K562 (cell line): ENCODE measurements around the gene PRF1. TPM values are rescaled to one million over a fixed set of nuclear protein-coding genes. Genes with fewer than 3 reads are reported as not detected.

Source experiments
- CREB5 ChIP-seq: fragments of 250-450 bp; sonication (Bioruptor Pico); IDR thresholded peaks from 2 replicates; pipeline ENCODE4 v1.5.0; 2020; ENCODE audit warnings: mild to moderate bottlenecking
- ELF2 ChIP-seq: fragments of 250-450 bp; sonication (Bioruptor Pico); IDR thresholded peaks from 2 replicates; pipeline ENCODE4 v1.5.0; 2021; ENCODE audit warnings: mild to moderate bottlenecking
- EP400 ChIP-seq: fragments of 450-650 bp; IDR thresholded peaks from 2 replicates; pipeline ENCODE4 v1.6.1; 2017; ENCODE audit warnings: antibody characterized with exemption, mild to moderate bottlenecking, moderate library complexity
- GTF2E2 ChIP-seq: fragments of 200-800 bp; sonication (Bioruptor generic); IDR thresholded peaks from 2 replicates; pipeline ENCODE4 v1.6.1; 2016; ENCODE audit warnings: missing genetic modification characterization, missing compliant biosample characterization
- HDAC6 ChIP-seq: IDR thresholded peaks from 2 replicates; pipeline ENCODE4 v1.6.1; 2012; ENCODE audit warnings: low read depth, mild to moderate bottlenecking, control low read depth, inconsistent platforms, low read length, moderate library complexity
- KAT8 ChIP-seq: fragments of 450-650 bp; IDR thresholded peaks from 2 replicates; pipeline ENCODE4 v1.6.1; 2016; ENCODE audit warnings: low read depth, mild to moderate bottlenecking
- RFX5 ChIP-seq: IDR thresholded peaks from 2 replicates; pipeline ENCODE4 v1.6.1; 2011; ENCODE audit warnings: low read depth, mild to moderate bottlenecking, improper control_type of control experiment, low read length
- SLC30A9 ChIP-seq: fragments of 250-450 bp; sonication (Bioruptor Pico); IDR thresholded peaks from 2 replicates; pipeline ENCODE4 v1.8.0; 2022; ENCODE audit warnings: mild to moderate bottlenecking, moderate library complexity
- ZFP1 ChIP-seq: fragments of 450-650 bp; formaldehyde crosslinking; IDR thresholded peaks from 2 replicates; pipeline ENCODE4 v1.4.0; 2020; ENCODE audit warnings: mild to moderate bottlenecking, mixed read lengths
- ZNF277 ChIP-seq: fragments of 250-450 bp; sonication (Bioruptor Pico); IDR thresholded peaks from 2 replicates; pipeline ENCODE4 v1.8.0; 2022; ENCODE audit warnings: inconsistent platforms, mild to moderate bottlenecking, moderate library complexity, borderline replicate concordance
- ZNF398 ChIP-seq: fragments of 250-450 bp; sonication (Bioruptor Pico); IDR thresholded peaks from 2 replicates; pipeline ENCODE4 v1.8.0; 2021; ENCODE audit warnings: moderate library complexity, mild to moderate bottlenecking, inconsistent platforms
- ZNF609 ChIP-seq: sonication (generic); formaldehyde crosslinking; IDR thresholded peaks from 2 replicates; pipeline ENCODE4 v1.8.1; 2023; ENCODE audit warnings: missing genetic modification reagents, mild to moderate bottlenecking, borderline replicate concordance
- polyA plus RNA-seq, 8 experiments: library from polyadenylated mRNA; depleted of rRNA in 4 of 8; stranded (reverse) in 5 of 8; unstranded in 3 of 8; fragments of >200 nt; fragmentation: Nextera tagmentation in 2 of 8; fragmentation: Illumina TruSeq in 1 of 8; extraction: Ambion mirVana in 2 of 8; extraction: Trizol in 1 of 8; gene quantifications; 2 replicates each; pipeline versions ENCODE4 v1.2.1 to v1.2.3, GENCODE V29; 2011 to 2014; ENCODE audit warnings: inconsistent platforms in 1 of 8, missing spikeins in 1 of 8
- total RNA-seq, 7 experiments: library from RNA; depleted of rRNA in 6 of 7; stranded (reverse); fragments of >200 nt in 6 of 7; fragmentation: Illumina TruSeq in 2 of 7; extraction: Trizol in 2 of 7; gene quantifications; 2 replicates each; pipeline versions ENCODE4 v1.2.1 to v1.2.3, GENCODE V29; 2011 to 2021; ENCODE audit warnings: low replicate concordance in 1 of 7

Gene PRF1
- total and polyA plus RNA-seq, 9 of the 15 experiments (the other 6 are each of a cell fraction or from before 2014, with no cell fraction given), result 3.8 to 8.6 (median 6.3) TPM

DNA sequence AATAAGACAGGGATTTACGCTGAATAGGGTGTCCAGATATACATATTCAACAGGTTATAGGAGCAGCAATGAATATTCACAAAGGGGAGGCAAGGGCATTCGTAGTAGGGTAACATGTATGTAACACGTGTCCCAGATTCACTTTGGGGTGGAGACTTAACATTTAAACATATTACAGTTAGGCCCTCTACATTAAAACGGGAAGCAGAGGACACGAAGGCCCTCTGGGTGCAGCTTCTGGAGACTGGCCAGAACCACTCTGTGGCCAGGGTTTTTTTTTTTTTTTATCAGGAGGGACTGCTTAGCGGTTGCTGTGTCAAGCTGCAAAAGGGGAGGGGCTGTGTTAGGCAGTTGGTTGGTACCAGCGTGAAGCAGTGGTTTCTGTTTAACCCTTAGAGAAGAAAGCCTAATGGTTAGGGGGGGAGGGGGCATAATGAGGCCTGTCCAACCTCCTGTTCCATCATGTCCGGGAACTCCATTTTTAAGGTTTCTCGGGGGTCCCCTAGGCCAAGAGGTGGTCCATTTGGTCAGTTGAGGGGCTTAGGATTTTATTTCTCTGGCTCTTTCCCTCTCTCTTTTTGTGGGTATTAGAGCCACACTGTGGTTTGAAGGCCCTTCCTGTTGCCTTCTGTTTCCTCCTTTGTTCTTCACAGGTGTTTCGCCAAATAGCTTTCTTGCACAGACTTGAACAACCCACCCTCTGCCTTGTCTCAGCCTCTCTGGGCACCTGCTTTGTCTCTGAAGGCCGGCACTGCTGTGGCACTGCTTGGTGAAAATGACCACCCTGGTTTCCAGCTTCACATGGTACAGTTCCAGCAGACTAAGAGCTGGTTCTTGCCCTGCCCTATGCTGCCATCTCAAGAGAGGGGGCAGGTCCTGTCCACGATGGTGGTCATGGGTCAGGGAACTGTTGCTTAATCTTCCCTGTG lies 26.4 kb downstream of the PRF1 start (continued):
- TF ChIP-seq ZNF609, result no peak
- TF ChIP-seq GTF2E2 (tag), result no peak; the same call in 1 of the 2 replicates
- TF ChIP-seq RFX5, result no peak
- peak; percentile 41 for TF ChIP-seq EP400
- TF ChIP-seq CREB5 (CRISPR knock-in tag), result no peak
- no peak for TF ChIP-seq KAT8
- no peak for TF ChIP-seq ELF2
- no peak for TF ChIP-seq ZNF277 (CRISPR knock-in tag)
- TF ChIP-seq HDAC6, result no peak
- TF ChIP-seq ZNF398, result no peak
- TF ChIP-seq ZFP1, result no peak
- no peak for TF ChIP-seq SLC30A9
